Hypothalamus (tissue), 51 donors: ENCODE data around the gene BANK1.

ENCODE experiments used
- DNase-seq, 51 donors: peaks; one replicate each; lab custom pipeline; 2025; lab: John Stamatoyannopoulos, UW

BANK1 gene

GRCh38 chr4:101954975-101955678, 164.6 kb downstream of the BANK1 start:
- no peak for DNase-seq

- DNase-seq, result no peak
Observed at GRCh38 chr4:101956068-101956825, 165.7 kb downstream of the BANK1 start.

GRCh38 chr4:101958547-101958946, 168.0 kb downstream of the BANK1 start:
- DNase-seq, result no peak

- no peak for DNase-seq
Observed at GRCh38 chr4:101960431-101960830, 169.9 kb downstream of the BANK1 start.

- DNase-seq, result no peak
Observed at GRCh38 chr4:101961144-101961543, 170.6 kb downstream of the BANK1 start.

- DNase-seq, result no peak
Observed at GRCh38 chr4:101967697-101968346, 177.3 kb downstream of the BANK1 start.

- DNase-seq, result no peak
Observed at GRCh38 chr4:101968364-101968763, 177.8 kb downstream of the BANK1 start.

GRCh38 chr4:101969965-101970364, 179.4 kb downstream of the BANK1 start:
- no peak for DNase-seq

GRCh38 chr4:101970547-101971155, 180.1 kb downstream of the BANK1 start:
- no peak for DNase-seq

- DNase-seq, result no peak
Observed at GRCh38 chr4:101972791-101973190, 182.3 kb downstream of the BANK1 start.

- no peak for DNase-seq
Observed at GRCh38 chr4:101973361-101973760, 182.8 kb downstream of the BANK1 start.

GRCh38 chr4:101977076-101977475, 186.5 kb downstream of the BANK1 start:
- DNase-seq, result peak in 1 of 51 donors; percentile 27

- no peak for DNase-seq
Observed at GRCh38 chr4:101981756-101982155, 191.2 kb downstream of the BANK1 start.

GRCh38 chr4:101983835-101984234, 193.3 kb downstream of the BANK1 start:
- DNase-seq, result no peak

GRCh38 chr4:101987623-101988243, 197.2 kb downstream of the BANK1 start:
- DNase-seq, result no peak

GRCh38 chr4:101989551-101989950, 199.0 kb downstream of the BANK1 start:
- no peak for DNase-seq

- no peak for DNase-seq
Observed at GRCh38 chr4:101992446-101992845, 201.9 kb downstream of the BANK1 start.

- DNase-seq, result no peak
Observed at GRCh38 chr4:101993002-101993841, 202.7 kb downstream of the BANK1 start.

GRCh38 chr4:101993842-101994775, 203.6 kb downstream of the BANK1 start:
- no peak for DNase-seq
